Measurements from ENCODE around the gene PLEKHG4B.
"Not testable (repeated sequence)": the region's sequence is repeated elsewhere in the genome, so short reads cannot be mapped to it uniquely, and the experiment has no call there.

Gene PLEKHG4B

DNA sequence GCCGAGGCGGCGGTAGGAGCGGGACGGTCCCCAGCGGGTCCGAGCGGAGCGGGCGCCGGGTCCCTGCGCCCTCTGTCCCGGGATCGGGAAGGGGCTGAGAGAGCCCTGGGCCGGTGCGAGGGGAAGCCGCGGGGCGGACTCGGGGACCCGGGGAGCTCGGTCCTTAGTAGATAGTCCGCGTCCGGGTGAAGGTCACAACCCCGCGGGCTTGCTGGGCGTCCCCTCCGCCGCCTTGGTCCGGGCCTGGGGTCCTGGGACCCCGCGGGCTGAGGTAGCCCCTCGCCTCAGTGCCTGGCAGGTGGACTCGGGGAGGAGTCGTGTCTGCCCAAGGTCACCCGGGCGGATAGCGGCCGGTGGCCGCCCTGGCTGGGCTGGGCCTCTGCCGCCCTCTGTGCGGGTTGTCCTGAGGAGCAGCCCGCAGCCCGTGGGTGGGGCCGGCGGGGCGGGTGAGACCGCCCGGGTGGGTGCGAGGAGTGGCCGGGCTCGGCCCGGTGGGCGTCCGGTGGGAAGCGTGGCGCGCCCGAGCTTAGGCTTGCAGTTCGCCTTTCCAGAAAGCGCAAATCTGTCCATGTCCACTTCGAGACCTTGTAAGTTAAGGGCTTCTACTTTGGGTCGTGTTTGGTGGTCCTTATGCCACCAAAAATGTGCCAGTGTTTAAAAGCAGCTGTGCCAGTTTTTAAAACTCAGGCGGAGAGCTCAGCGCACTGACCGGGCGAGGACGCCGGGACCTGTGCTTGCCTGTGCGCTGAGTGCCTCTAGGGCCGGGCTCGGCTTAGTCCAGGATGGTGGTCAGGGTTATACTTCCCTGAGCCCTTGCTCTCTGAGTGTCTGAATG lies 126.7 kb downstream of the PLEKHG4B start:
- Histone ChIP-seq H3K27me3 (no peaks in the 10 kb centered on the region), H3K9me3 (no peaks in the 10 kb centered on the region; the same call in 1 of the 2 replicates), H3K36me3 (peaks cover 9% of the 10 kb centered on the region; the same call in 1 of the 2 replicates), H3K4me1 (no peaks in the 10 kb centered on the region), H3K4me3 (ENCODE audit: low read depth, low read length) (peak overlapping the region; percentile 93)
- peak; percentile 40 for DNase-seq
- no peak for TF ChIP-seq CTCF (IDR thresholded peaks at IDR 0.05; ENCODE audit: low read depth, low read length)

GRCh38 chr5:219460-219863 lies 127.5 kb downstream of the PLEKHG4B start:
- no peaks in the 10 kb centered on the region for H3K27me3 ChIP-seq
- H3K4me1 ChIP-seq: no peaks in the 10 kb centered on the region
- H3K9me3 ChIP-seq: no peaks in the 10 kb centered on the region; the same call in 1 of the 2 replicates
- peak overlapping the region; percentile 93 for H3K4me3 ChIP-seq (ENCODE audit: low read depth, low read length)
- H3K36me3 ChIP-seq: peaks cover 4% of the 10 kb centered on the region; the same call in 1 of the 2 replicates
- no peak for DNase-seq
- TF ChIP-seq CTCF (IDR thresholded peaks at IDR 0.05; ENCODE audit: low read depth, low read length): no peak

- Histone ChIP-seq H3K27me3 (no peaks in the 10 kb centered on the region), H3K4me3 (ENCODE audit: low read depth, low read length) (peak overlapping the region; percentile 93), H3K36me3 (peaks cover 7% of the 10 kb centered on the region), H3K9me3 (no peaks in the 10 kb centered on the region; the same call in 1 of the 2 replicates), H3K4me1 (no peaks in the 10 kb centered on the region)
- no peak for DNase-seq
- no peak for TF ChIP-seq CTCF (IDR thresholded peaks at IDR 0.05; ENCODE audit: low read depth, low read length)
These were observed 128.0 kb downstream of the PLEKHG4B start for GRCh38 chr5:219991-220390.

- not testable (repeated sequence) for DNase-seq; H3K4me1 ChIP-seq; H3K4me3 ChIP-seq (ENCODE audit: low read depth, low read length); H3K27me3 ChIP-seq; H3K9me3 ChIP-seq
- H3K36me3 ChIP-seq: peaks cover 19% of the 10 kb centered on the region
These were observed 131.2 kb downstream of the PLEKHG4B start for GRCh38 chr5:222951-223715.

- Histone ChIP-seq H3K4me3 (ENCODE audit: low read depth, low read length) (no peak overlapping the region), H3K9me3 (no peaks in the 10 kb centered on the region; the same call in 1 of the 2 replicates), H3K27me3 (no peaks in the 10 kb centered on the region), H3K4me1 (no peaks in the 10 kb centered on the region), H3K36me3 (peaks cover 19% of the 10 kb centered on the region)
- TF ChIP-seq CTCF (IDR thresholded peaks at IDR 0.05; ENCODE audit: low read depth, low read length): no peak
- DNase-seq: no peak
These were observed 131.8 kb downstream of the PLEKHG4B start for GRCh38 chr5:223791-224190.

- Histone ChIP-seq H3K27me3 (no peaks in the 10 kb centered on the region), H3K4me3 (ENCODE audit: low read depth, low read length) (no peak overlapping the region), H3K9me3 (no peaks in the 10 kb centered on the region; the same call in 1 of the 2 replicates), H3K4me1 (no peaks in the 10 kb centered on the region), H3K36me3 (peaks cover 20% of the 10 kb centered on the region)
- no peak for TF ChIP-seq CTCF (IDR thresholded peaks at IDR 0.05; ENCODE audit: low read depth, low read length)
- no peak for DNase-seq
These were observed 133.4 kb downstream of the PLEKHG4B start for GRCh38 chr5:225334-225733.

GRCh38 chr5:227375-227774 lies 135.4 kb downstream of the PLEKHG4B start:
- not testable (repeated sequence) for DNase-seq; H3K9me3 ChIP-seq; H3K4me1 ChIP-seq; H3K27me3 ChIP-seq; H3K4me3 ChIP-seq (ENCODE audit: low read depth, low read length)
- H3K36me3 ChIP-seq: peaks cover 25% of the 10 kb centered on the region
